Activated T-cell treated with anti-CD3 and anti-CD28 coated beads, Interleukin-2, amount 50 U/mL, for 72 hours (primary cell): Measurements from ENCODE around the gene HECTD4. TPM values are rescaled to one million over a fixed set of nuclear protein-coding genes. Genes with fewer than 3 reads are reported as not detected.
"Not testable (repeated sequence)": the region's sequence is repeated elsewhere in the genome, so short reads cannot be mapped to it uniquely, and the experiment has no call there.

Source experiments
- ATAC-seq, 2 donors: fragments of 150-1000 bp; cut with Tn5 transposase; replicated peaks in 1 of 2; 2 replicates each; pipeline ENCODE4 v1.10.0; 2021; ENCODE audit warnings: moderate library complexity in 2 of 2, mild to moderate bottlenecking in 1 of 2
- DNase-seq, 2 donors: peaks; one replicate each; pipeline ENCODE4 v3.0.0; 2021 to 2022; ENCODE audit warnings: mixed read lengths in 1 of 2
- H3K27ac Mint-ChIP-seq: one replicate; pipeline ENCODE4 v1.8.0; 2022; ENCODE audit warnings: mild to moderate bottlenecking, moderate library complexity, mixed read lengths
- H3K27me3 Mint-ChIP-seq: one replicate; pipeline ENCODE4 v1.8.0; 2022; ENCODE audit warnings: low read depth, mixed read lengths
- H3K36me3 Mint-ChIP-seq, 2 donors: one replicate each; pipeline ENCODE4 v1.8.0; 2022; ENCODE audit warnings: mixed read lengths in 2 of 2, mild to moderate bottlenecking in 1 of 2; ENCODE audit not compliant: insufficient read depth in 2 of 2
- H3K4me1 Mint-ChIP-seq: one replicate; pipeline ENCODE4 v1.8.0; 2022; ENCODE audit warnings: low read depth, mixed read lengths
- H3K4me3 Mint-ChIP-seq, 2 donors: one replicate each; pipeline ENCODE4 v1.8.0; 2022; ENCODE audit warnings: mild to moderate bottlenecking in 2 of 2, mixed read lengths in 2 of 2, moderate library complexity in 2 of 2
- H3K9me3 Mint-ChIP-seq, 2 donors: one replicate each; pipeline ENCODE4 v1.8.0; 2022; ENCODE audit warnings: mixed read lengths in 2 of 2
- total RNA-seq, 2 donors: library from RNA; stranded (reverse); gene quantifications; one replicate each; pipeline ENCODE4 v1.2.3, GENCODE V29; 2022

HECTD4 gene
- total RNA-seq, 2 donors from 2014 or later = 39.6 to 43.3 TPM

DNA sequence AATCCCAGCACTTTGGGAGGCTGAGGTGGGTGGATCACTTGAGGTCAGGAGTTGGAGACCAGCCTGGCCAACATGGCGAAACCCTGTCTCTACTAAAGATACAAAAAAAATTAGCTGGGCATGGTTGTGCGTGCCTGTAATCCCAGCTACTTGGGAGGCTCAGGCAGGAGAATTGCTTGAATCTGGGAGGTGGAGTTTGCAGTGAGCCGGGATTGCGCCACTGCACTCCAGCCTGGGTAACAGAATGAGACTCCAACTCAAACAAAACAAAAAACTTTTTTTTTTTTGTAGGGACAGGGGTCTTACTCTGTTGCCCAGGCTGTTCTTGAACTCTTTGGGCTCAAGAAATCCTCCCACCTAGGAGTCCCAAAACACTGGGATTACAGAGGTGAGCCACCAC, 33.2 kb upstream of the HECTD4 start:
- ATAC-seq, H3K27me3 Mint-ChIP-seq, H3K27ac Mint-ChIP-seq, H3K36me3 Mint-ChIP-seq, H3K9me3 Mint-ChIP-seq, H3K4me3 Mint-ChIP-seq, DNase-seq: not testable (repeated sequence)
- peaks cover 15% of the 10 kb centered on the region for H3K4me1 Mint-ChIP-seq

DNA sequence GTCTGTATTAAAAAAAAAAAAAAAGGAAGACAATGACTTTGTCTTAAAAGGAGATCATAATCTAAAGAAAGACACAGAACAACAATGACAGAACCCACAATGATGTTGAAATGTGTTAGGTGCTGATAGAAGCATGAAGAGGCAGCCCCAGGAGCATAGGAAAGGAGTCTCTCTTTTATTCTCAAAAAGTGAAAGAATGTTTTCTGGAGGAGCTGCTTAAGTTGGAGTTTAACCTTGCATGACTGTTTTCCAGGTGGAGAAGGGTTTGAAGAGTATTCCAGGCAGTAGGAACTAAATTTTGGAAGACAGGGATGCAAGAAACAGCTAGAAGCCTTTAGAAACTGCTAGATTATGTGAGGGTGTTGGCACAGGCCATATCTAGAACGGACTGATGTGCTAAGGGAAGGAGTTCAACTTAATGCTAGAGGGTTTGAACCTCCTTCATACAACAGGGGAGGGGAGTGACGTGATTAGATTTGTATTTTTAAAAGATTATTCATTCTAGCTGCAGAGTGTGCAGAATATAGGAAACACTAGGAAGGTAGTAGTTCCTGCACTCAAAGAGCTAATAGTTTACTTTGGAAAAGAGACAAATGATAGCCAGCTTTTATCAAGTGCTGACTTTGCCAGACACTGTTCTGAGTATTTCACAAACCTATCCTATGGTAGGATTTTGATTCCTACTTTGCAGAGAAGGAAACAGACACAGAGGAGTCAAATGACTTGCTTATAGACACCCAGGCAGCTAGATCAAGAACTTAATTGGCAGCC, 31.8 kb upstream of the HECTD4 start:
- Mint-ChIP-seq H3K9me3 (no peaks in the 10 kb centered on the region), H3K27ac (no peak overlapping the region), H3K36me3 (peaks cover 3 to 10% of the 10 kb centered on the region in 2 donors), H3K4me3 (no peak overlapping the region), H3K27me3 (no peaks in the 10 kb centered on the region), H3K4me1 (peaks cover 13% of the 10 kb centered on the region)
- DNase-seq (no peak), ATAC-seq (no peak)

DNA sequence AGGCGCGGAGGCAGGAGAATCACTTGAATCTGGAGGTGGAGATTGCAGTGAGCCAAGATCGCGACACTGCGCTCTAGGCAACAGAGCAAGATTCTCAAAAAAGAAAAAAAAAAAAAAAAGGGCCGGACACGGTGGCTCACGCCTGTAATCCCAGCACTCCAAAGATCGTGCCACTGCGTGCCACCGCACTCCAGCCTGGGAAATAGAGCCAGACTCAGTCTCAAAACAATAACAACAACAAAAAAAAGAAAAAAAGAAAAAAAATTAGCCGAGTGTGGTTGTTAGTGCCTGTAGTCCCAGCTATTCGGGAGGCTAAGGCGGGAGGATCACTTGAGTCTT, 27.6 kb upstream of the HECTD4 start:
- peak overlapping the region; percentile 92 to 99 for H3K4me3 Mint-ChIP-seq
- no peak for ATAC-seq
- peaks cover 14 to 38% of the 10 kb centered on the region in 2 donors for H3K36me3 Mint-ChIP-seq
- peak overlapping the region; percentile 34 for H3K27ac Mint-ChIP-seq
- peaks cover 47% of the 10 kb centered on the region for H3K4me1 Mint-ChIP-seq
- no peak for DNase-seq
- no peaks in the 10 kb centered on the region for H3K9me3 Mint-ChIP-seq
- H3K27me3 Mint-ChIP-seq = no peaks in the 10 kb centered on the region

DNA sequence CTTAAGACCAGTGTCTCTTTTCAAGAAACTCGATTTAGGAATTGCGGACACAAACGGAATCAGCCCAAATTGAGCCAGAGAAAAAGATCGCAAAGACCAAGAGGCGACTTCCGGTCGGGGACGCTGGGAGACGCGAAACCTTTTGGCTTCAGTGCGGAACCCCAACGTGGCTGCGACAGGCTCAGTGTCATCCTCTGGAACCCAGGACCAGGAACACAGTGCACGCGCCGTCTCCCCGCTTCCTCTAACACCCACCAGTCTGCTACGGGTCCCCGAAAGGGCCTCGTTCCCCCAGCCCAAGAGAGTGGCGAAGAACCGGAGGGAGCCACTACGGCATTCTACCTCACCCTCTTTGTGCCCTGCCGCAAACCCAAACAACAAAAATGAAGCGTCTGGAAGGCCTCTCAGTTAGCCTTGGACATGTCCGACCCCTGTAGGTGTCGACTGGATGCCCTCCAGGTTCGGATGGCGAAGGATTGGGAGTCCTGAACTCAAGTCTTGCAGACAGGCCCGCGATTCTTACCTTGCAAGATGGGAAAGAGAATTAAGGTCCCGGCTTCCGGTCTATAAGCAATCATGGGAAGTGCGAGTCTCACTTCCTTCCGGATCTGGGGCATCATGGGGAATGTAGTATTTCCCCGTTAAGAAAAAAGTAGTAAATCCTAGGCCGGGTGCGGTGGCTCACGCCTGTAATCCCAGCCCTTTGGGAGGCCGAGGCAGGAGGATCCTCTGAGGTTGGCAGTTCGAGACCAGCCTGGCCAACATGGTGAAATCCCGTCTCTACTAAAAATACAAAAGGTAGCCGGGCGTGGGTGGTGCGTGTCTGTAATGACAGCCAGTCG, 27.1 kb upstream of the HECTD4 start, which contains the start of gene RPL6:
TSS of gene RPL6 (minus strand) at position 542 of the 842 bp plus-strand sequence. CDS start 949 bp downstream, outside the sequence.
- peak; percentile 81 for DNase-seq
- ATAC-seq = peak; percentile 93 to 94
- peak within 1 kb of the TSS; percentile 92 to 99 for H3K4me3 Mint-ChIP-seq
- peak within 1 kb of the TSS; percentile 99 for H3K27ac Mint-ChIP-seq
- H3K4me1 Mint-ChIP-seq = peaks cover 47% of the 10 kb centered on the region
- peaks cover 17 to 43% of the 10 kb centered on the region in 2 donors for H3K36me3 Mint-ChIP-seq
- H3K27me3 Mint-ChIP-seq = no peaks in the 10 kb centered on the region
- no peaks in the 10 kb centered on the region for H3K9me3 Mint-ChIP-seq

DNA sequence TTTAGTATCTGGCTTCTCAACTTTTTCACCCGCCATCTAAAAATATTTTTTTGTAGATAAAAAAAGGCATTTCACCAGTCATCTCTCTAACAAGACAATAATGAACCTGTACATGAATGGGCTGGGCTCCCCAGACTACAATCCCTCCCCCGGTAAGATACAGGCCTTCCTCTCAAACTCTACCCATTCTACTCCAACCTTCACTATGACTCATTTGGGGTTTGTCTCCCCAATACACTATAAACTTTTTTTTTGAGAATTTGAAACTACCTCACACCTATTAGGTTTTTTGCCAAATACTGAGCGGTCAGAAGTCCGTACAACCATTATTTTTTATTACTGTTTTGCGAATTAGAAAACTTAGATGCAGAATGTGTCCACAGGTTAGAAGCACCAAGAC, 26.4 kb upstream of the HECTD4 start:
- peak overlapping the region; percentile 99 for H3K27ac Mint-ChIP-seq
- DNase-seq = peak in 1 of 2 donors; percentile 21
- no peaks in the 10 kb centered on the region for H3K9me3 Mint-ChIP-seq
- H3K4me1 Mint-ChIP-seq = peaks cover 47% of the 10 kb centered on the region
- H3K27me3 Mint-ChIP-seq = no peaks in the 10 kb centered on the region
- peak in 1 of 2 donors; percentile 51 for ATAC-seq
- peaks cover 17 to 43% of the 10 kb centered on the region in 2 donors for H3K36me3 Mint-ChIP-seq
- peak overlapping the region; percentile 92 to 99 for H3K4me3 Mint-ChIP-seq

DNA sequence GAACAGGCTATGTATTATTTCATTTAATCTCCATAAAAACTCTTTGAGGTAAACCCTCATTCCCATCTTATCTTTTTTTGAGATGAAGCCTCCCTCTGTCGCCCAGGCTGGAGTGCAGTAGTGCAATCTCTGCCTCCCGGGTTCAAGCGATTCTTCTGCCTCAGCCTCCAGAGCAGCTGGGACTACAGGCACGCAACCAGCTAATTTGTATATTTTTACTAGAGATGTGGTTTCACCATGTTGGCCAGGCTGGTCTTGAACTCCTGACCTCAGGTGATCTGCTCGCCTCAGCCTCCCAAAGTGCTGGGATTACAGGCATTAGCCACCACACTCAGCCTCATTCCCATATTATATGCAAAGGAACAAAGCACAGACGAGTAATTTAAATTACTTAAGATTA, 25.5 kb upstream of the HECTD4 start:
- H3K4me1 Mint-ChIP-seq = peaks cover 47% of the 10 kb centered on the region
- not testable (repeated sequence) for DNase-seq, H3K9me3 Mint-ChIP-seq, ATAC-seq, H3K27me3 Mint-ChIP-seq
- H3K4me3 Mint-ChIP-seq = peak overlapping the region; percentile 92 to 99
- H3K36me3 Mint-ChIP-seq = peaks cover 17 to 43% of the 10 kb centered on the region in 2 donors
- peak overlapping the region; percentile 99 for H3K27ac Mint-ChIP-seq

DNA sequence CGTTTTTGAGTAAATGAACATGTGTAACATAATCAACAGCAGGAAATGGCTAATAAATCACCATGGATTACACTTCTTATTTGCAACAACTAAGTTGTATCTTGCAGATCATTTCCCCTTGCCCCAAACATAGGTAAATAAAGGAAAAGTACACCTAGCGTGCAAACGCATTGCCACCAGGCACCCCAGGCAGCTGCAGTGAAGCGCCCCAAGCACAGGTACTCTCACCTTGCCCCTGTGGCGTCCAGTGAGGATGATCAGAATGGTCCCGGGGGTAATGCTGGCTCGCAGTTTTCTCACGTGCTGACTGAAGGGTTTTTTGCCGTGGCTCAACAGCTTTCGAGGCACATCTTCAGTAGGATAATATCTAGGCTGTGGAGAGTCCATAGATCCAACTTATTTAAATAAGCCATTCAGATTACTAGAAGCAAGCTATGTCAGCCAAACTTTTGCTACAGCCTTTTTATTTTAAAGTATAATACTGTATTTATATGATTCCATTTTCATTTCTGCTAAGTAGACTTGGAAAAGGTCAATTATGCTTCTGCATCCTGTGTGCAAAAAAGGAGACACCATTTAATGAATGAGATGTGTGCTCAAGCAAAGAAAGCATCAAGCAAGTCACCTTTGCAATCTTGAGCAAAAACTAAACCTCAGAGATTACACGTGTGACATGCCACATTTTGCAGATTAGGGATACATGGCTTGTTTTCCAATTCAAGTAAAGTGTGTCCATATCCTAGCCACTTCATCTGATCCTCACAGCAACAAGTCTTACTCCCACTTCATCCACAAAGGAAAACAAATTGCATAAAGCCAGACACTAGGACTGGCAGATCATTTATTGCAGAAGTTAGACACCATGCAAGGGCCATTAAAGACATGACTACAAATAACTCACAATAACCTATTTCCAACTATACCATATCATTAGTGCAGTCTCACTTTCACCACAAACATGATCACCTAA, 24.6 kb upstream of the HECTD4 start:
- Mint-ChIP-seq H3K9me3 (no peaks in the 10 kb centered on the region), H3K27ac (peak overlapping the region; percentile 99), H3K27me3 (no peaks in the 10 kb centered on the region), H3K4me3 (peak overlapping the region; percentile 92 to 99), H3K4me1 (peaks cover 47% of the 10 kb centered on the region), H3K36me3 (peaks cover 17 to 43% of the 10 kb centered on the region in 2 donors)
- DNase-seq = no peak
- no peak for ATAC-seq

DNA sequence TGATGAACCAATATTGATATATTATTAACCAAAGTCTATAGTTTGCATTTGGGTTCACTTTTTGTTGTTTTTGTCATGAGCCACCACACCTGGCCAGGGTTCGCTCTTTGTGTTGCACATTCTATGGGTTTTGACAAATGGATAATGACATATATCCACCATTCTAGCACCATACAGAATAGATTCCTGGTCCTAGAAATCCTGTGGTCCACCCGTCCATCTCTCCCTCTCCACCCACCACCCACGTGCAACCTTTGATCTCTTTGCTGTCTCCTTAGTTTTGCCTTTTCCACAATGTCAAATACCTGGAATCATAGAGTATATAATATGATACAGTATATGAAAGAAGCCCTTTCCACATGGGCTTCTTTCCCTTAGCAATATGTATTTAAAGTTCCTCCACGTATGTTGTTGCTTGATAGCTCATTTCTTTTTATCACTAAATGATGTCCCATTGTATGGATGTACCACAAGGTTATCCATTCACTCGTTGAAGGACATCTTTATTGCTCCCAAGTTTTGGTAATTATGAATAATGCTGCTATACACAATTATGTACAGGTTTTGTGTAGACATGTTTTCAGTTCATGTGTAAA, 19.8 kb upstream of the HECTD4 start:
- DNase-seq (no peak), ATAC-seq (peak; percentile 16 to 29)
- Mint-ChIP-seq H3K27me3 (no peaks in the 10 kb centered on the region), H3K27ac (no peak overlapping the region), H3K36me3 (peaks cover 5 to 18% of the 10 kb centered on the region in 2 donors), H3K9me3 (no peaks in the 10 kb centered on the region), H3K4me1 (peaks cover 14% of the 10 kb centered on the region), H3K4me3 (no peak overlapping the region)

DNA sequence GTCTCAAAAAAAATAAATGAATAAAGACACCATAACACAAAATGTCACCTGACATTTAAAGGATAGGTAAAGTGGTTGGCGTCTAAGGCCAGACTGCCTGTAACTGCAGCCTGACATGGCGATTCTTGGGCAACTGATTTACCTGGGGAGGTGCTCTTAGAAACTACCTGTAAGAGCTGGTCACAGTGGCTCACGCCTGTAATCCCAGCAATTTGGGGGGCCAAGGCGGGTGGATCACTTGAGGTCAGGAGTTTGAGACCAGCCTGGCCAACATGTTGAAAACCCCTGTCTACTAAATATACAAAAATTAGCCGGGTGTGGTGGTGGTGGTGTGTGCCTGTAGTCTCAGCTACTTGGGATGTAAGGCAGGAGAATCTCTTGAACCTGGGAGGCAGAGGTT, 18.8 kb upstream of the HECTD4 start:
- no peak overlapping the region for H3K27ac Mint-ChIP-seq

DNA sequence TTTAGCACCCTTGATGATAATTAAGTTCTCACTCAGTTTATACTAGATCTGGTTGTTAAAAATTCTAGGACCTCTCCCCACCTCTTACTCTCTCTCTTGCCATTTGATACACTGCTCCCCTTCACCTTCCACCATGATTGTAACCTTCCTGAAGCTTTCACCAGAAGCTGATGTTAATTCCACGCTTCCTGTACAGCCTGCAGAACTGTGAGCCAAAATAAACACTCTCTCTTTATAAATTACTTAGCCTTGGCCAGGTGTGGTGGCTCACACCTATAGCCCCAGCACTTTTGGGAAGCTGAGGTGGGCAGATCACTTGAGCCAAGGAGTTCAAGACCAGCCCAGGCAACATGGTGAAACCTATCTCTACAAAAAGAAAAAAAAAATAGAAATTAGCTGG, 11.1 kb upstream of the HECTD4 start:
- no peak for DNase-seq
- H3K9me3 Mint-ChIP-seq = peaks cover 2 to 5% of the 10 kb centered on the region in 2 donors
- H3K27ac Mint-ChIP-seq = no peak overlapping the region
- peaks cover 12% of the 10 kb centered on the region for H3K27me3 Mint-ChIP-seq
- no peaks in the 10 kb centered on the region for H3K36me3 Mint-ChIP-seq
- no peaks in the 10 kb centered on the region for H3K4me1 Mint-ChIP-seq
- ATAC-seq = no peak
- H3K4me3 Mint-ChIP-seq = no peak overlapping the region

More for the DNA sequence above, 18.8 kb upstream of the HECTD4 start:
- no peaks in the 10 kb centered on the region for H3K9me3 Mint-ChIP-seq
- ATAC-seq (no peak), DNase-seq (no peak)
- H3K27me3 Mint-ChIP-seq = no peaks in the 10 kb centered on the region
- H3K4me3 Mint-ChIP-seq = no peak overlapping the region
- peaks cover 2 to 12% of the 10 kb centered on the region in 2 donors for H3K36me3 Mint-ChIP-seq
- H3K4me1 Mint-ChIP-seq = peaks cover 7% of the 10 kb centered on the region

DNA sequence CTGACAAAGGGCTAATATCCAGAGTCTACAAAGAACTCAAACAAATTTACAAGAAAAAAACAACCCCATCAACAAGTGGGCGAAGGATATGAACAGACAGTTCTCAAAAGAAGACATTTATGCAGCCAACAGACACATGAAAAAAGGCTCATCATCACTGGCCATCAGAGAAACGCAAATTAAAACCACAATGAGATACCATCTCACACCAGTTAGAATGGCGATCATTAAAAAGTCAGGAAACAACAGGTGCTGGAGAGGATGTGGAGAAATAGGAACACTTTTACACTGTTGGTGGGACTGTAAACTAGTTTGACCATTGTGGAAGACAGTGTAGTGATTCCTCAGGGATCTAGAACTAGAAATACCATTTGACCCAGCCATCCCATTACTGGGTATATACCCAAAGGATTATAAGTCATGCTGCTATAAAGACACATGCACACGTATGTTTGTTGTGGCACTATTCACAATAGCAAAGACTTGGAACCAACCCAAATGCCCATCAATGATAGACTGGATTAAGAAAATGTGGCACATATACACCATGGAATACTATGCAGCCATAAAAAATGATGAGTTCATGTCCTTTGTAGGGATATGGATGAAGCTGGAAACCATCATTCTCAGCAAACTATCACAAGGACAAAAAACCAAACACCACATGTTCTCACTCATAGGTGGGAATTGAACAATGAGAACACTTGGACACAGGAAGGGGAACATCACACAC, 7.9 kb upstream of the HECTD4 start:
- Mint-ChIP-seq H3K27me3 (peaks cover 14% of the 10 kb centered on the region), H3K4me1 (peaks cover 17% of the 10 kb centered on the region)
- ATAC-seq, H3K27ac Mint-ChIP-seq, DNase-seq, H3K36me3 Mint-ChIP-seq, H3K4me3 Mint-ChIP-seq, H3K9me3 Mint-ChIP-seq: not testable (repeated sequence)

DNA sequence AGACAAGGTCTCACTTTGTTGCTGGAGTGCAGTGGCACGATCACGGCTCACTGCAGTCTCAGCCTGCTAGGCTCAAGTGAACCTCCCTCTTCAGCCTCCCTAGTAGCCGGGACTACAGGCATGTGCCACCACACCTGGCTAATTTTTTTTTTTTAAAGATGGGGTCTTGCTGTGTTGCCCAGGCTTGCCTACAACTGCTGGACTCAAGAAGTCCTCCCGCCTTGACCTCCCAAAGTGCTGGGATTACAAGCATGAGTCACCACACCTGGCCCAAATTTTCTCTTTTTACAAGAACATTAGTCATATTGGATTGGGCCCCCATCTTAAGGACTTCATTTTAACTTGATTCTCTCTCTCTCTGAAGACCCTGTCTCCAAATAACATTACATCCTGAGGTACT, 7.0 kb upstream of the HECTD4 start:
- no peak overlapping the region for H3K4me3 Mint-ChIP-seq
- DNase-seq (no peak), ATAC-seq (no peak)
- peaks cover 14% of the 10 kb centered on the region for H3K27me3 Mint-ChIP-seq
- peak overlapping the region; percentile 22 for H3K27ac Mint-ChIP-seq
- peaks cover 17% of the 10 kb centered on the region for H3K4me1 Mint-ChIP-seq
- H3K9me3 Mint-ChIP-seq = no peaks in the 10 kb centered on the region
- no peaks in the 10 kb centered on the region for H3K36me3 Mint-ChIP-seq
